ENCODE measurements around the gene PRR16.

DNA sequence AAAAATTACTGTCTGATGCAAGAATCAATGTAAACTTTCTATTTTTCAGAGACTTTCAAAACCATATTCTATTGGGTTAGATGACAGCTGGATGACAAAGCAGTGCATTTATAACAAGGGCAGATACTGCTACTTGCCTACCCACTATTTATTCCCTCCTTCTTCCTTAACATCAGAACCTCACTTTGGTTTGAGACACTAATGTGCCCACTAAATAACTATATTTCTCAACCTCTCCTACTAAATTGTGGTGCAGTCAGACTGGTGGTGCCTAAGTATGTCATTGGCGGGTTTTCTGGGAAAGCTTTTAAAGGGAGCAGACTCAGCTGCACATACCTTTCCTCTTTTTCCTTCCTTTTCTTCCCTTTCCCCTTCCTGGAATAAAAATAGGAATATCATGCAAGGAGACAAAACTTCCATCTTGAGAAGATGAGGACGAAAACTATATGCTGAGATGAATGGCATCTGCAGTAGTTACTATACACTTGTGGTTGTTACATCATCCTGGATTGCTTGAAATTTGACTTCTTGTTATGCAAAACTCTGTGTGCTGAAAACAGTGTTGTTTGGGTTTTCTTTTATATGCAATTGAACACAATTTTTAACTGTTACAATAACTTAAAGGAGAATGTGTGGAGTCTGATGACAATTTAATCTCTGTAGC is 43.8 kb downstream of the PRR16 start:
- TF ChIP-seq, protein P1, sequence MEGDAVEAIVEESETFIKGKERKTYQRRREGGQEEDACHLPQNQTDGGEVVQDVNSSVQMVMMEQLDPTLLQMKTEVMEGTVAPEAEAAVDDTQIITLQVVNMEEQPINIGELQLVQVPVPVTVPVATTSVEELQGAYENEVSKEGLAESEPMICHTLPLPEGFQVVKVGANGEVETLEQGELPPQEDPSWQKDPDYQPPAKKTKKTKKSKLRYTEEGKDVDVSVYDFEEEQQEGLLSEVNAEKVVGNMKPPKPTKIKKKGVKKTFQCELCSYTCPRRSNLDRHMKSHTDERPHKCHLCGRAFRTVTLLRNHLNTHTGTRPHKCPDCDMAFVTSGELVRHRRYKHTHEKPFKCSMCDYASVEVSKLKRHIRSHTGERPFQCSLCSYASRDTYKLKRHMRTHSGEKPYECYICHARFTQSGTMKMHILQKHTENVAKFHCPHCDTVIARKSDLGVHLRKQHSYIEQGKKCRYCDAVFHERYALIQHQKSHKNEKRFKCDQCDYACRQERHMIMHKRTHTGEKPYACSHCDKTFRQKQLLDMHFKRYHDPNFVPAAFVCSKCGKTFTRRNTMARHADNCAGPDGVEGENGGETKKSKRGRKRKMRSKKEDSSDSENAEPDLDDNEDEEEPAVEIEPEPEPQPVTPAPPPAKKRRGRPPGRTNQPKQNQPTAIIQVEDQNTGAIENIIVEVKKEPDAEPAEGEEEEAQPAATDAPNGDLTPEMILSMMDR (IDR thresholded peaks at IDR 0.05), result no peak
- TF ChIP-seq RELA (CRISPR knock-in tag; IDR thresholded peaks at IDR 0.05; ENCODE audit: borderline replicate concordance), result no peak
- TF ChIP-seq, protein P2, sequence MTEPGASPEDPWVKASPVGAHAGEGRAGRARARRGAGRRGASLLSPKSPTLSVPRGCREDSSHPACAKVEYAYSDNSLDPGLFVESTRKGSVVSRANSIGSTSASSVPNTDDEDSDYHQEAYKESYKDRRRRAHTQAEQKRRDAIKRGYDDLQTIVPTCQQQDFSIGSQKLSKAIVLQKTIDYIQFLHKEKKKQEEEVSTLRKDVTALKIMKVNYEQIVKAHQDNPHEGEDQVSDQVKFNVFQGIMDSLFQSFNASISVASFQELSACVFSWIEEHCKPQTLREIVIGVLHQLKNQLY (CRISPR knock-in tag; IDR thresholded peaks at IDR 0.05), result no peak
- TF ChIP-seq, protein P3, sequence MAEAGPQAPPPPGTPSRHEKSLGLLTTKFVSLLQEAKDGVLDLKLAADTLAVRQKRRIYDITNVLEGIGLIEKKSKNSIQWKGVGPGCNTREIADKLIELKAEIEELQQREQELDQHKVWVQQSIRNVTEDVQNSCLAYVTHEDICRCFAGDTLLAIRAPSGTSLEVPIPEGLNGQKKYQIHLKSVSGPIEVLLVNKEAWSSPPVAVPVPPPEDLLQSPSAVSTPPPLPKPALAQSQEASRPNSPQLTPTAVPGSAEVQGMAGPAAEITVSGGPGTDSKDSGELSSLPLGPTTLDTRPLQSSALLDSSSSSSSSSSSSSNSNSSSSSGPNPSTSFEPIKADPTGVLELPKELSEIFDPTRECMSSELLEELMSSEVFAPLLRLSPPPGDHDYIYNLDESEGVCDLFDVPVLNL (CRISPR knock-in tag; IDR thresholded peaks at IDR 0.05; ENCODE audit: borderline replicate concordance, low read depth), result no peak
- TF ChIP-seq SMAD4 (CRISPR knock-in tag; IDR thresholded peaks at IDR 0.05), result no peak
- no peak for TF ChIP-seq OVOL2 (CRISPR knock-in tag; IDR thresholded peaks at IDR 0.05; ENCODE audit: borderline replicate concordance)
- TF ChIP-seq, protein P4, sequence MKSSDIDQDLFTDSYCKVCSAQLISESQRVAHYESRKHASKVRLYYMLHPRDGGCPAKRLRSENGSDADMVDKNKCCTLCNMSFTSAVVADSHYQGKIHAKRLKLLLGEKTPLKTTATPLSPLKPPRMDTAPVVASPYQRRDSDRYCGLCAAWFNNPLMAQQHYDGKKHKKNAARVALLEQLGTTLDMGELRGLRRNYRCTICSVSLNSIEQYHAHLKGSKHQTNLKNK (CRISPR knock-in tag; IDR thresholded peaks at IDR 0.05), result no peak

Measured in WTC11 (cell line).